ENCODE measurements around the gene PDE4A. TPM values are rescaled to one million over a fixed set of nuclear protein-coding genes. Genes with fewer than 3 reads are reported as not detected.
"Not testable (repeated sequence)": the region's sequence is repeated elsewhere in the genome, so short reads cannot be mapped to it uniquely, and the experiment has no call there.

The PDE4A gene
- total and polyA plus RNA-seq, 8 donors, result 2.3 to 30.7 (median 10.0) TPM

DNA sequence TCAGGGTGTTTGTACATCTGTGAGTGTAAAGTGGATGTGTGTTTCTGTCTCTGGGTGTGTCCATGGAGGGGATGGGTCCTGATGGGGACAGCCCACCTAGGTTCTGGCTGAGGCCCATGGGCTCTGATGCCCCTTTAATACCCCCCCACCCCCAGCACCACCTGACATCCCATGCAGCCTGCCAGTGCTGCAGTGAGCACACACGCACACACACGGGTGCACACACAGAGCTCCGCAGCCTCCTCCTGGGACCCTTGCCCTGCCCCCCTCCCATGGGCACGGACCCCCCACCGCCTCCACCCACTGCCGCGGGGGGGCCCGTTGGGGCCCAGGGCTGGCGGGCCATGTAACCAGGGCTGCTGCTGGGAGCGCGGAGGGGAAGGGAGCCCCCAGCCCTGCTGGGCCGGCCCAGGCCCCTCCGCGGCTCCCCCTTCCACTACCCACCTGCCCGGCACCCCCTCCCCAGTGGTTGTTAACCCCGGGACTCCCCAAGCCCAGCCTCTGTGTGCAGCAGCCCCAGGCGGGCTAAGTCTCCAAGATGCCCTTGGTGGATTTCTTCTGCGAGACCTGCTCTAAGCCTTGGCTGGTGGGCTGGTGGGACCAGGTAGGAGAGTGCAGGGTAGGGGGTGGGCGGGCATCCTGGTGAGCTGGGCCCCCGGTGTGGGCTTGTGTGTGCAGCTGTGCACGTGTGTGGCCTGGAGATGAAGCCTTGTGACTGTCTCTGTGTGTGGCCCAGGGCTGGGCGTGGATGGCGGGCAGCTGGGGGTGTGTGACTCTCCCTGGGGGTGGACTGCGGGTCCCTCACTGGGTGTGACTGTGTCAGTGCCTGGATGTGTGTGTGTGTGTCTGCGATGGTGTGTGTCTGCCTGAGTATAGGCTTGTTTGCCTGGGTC lies 32.6 kb downstream of the PDE4A start:
- no peak overlapping the region for H3K27ac ChIP-seq
- DNase-seq, result no peak
- peaks cover 21 to 74% (median 65%) of the 10 kb centered on the region in 4 donors for H3K36me3 ChIP-seq
- intact Hi-C loops (cut with DNase I; ENCODE audit: low total_unique reads), result no loop called here
- no peaks in the 10 kb centered on the region for H3K4me1 ChIP-seq
- no peaks in the 10 kb centered on the region for H3K27me3 ChIP-seq
- H3K4me3 ChIP-seq, result no peak overlapping the region
- no peaks in the 10 kb centered on the region for H3K9me3 ChIP-seq
- TF ChIP-seq POLR2AphosphoS5 (IDR thresholded peaks at IDR 0.05) (no peak), POLR2A (IDR thresholded peaks at IDR 0.05) (no peak), EP300 (IDR thresholded peaks at IDR 0.05) (no peak)
- TF ChIP-seq, protein P1, sequence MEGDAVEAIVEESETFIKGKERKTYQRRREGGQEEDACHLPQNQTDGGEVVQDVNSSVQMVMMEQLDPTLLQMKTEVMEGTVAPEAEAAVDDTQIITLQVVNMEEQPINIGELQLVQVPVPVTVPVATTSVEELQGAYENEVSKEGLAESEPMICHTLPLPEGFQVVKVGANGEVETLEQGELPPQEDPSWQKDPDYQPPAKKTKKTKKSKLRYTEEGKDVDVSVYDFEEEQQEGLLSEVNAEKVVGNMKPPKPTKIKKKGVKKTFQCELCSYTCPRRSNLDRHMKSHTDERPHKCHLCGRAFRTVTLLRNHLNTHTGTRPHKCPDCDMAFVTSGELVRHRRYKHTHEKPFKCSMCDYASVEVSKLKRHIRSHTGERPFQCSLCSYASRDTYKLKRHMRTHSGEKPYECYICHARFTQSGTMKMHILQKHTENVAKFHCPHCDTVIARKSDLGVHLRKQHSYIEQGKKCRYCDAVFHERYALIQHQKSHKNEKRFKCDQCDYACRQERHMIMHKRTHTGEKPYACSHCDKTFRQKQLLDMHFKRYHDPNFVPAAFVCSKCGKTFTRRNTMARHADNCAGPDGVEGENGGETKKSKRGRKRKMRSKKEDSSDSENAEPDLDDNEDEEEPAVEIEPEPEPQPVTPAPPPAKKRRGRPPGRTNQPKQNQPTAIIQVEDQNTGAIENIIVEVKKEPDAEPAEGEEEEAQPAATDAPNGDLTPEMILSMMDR (IDR thresholded peaks at IDR 0.05), result no peak
- 65 to 73% (median 71%) methylated on average over 4 to 25 of the region's 25 CpGs for WGBS, 5 donors

DNA sequence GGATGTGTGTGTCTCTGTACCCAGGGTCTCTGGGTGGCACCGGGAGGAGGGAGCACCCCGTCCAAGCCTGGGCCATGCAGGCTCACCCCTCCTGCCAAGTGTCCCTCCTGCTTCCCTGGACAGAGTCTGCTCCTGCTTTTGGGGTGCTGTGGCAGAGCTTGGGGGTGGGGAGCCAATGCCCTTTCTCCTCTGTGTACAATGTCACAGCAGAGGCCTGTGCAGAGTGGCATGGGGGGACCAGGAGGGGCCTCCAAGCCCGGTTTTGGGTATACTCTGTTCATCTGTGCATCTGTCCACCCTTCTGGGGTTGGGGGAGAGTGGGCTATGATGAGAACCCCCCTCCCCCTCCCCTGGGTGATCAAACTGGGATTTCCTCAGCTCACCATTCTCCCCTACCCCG lies 33.5 kb downstream of the PDE4A start:
- intact Hi-C loops (cut with DNase I; ENCODE audit: low total_unique reads), result no loop called here
- H3K4me1 ChIP-seq, result no peaks in the 10 kb centered on the region
- H3K36me3 ChIP-seq, result peaks cover 13 to 74% (median 65%) of the 10 kb centered on the region in 4 donors
- H3K4me3 ChIP-seq, result no peak overlapping the region
- no peaks in the 10 kb centered on the region for H3K9me3 ChIP-seq
- TF ChIP-seq, protein P1 (IDR thresholded peaks at IDR 0.05), result no peak
- TF ChIP-seq EP300 (IDR thresholded peaks at IDR 0.05), result no peak
- no peak for TF ChIP-seq POLR2AphosphoS5 (IDR thresholded peaks at IDR 0.05)
- no peak for TF ChIP-seq POLR2A (IDR thresholded peaks at IDR 0.05)
- H3K27ac ChIP-seq, result no peak overlapping the region
- WGBS, 5 donors, result 68 to 95% (median 74%) methylated on average over 4 of the region's 4 CpGs
- DNase-seq, result no peak
- no peaks in the 10 kb centered on the region for H3K27me3 ChIP-seq

DNA sequence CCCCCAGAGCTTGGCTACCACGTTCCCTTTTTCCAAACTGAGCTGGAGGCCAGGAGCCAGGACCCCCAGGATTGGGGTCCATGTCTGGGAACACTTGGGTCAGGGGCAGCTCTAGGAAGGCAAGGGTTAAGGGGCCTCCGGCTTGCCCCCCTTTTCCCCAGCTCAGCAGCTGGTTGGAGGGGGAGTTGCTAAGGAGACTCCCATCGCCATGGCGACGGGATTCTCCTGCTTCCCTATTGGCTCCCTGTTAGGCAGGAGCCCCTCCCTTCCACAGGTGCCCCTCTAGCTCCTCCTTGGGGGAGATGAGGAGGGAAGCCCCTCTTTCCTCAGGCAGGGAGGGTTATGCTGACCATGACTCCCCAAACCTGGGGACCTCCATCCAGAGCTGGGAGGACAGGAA lies 33.9 kb downstream of the PDE4A start:
- no peak overlapping the region for H3K27ac ChIP-seq
- peaks cover 12 to 74% (median 65%) of the 10 kb centered on the region in 4 donors for H3K36me3 ChIP-seq
- no peaks in the 10 kb centered on the region for H3K4me1 ChIP-seq
- intact Hi-C loops (cut with DNase I; ENCODE audit: low total_unique reads), result no loop called here
- H3K9me3 ChIP-seq, result no peaks in the 10 kb centered on the region
- no peak for TF ChIP-seq EP300 (IDR thresholded peaks at IDR 0.05)
- no peak for TF ChIP-seq POLR2AphosphoS5 (IDR thresholded peaks at IDR 0.05)
- no peak for TF ChIP-seq POLR2A (IDR thresholded peaks at IDR 0.05)
- TF ChIP-seq, protein P1 (IDR thresholded peaks at IDR 0.05), result no peak
- no peak overlapping the region for H3K4me3 ChIP-seq
- no peaks in the 10 kb centered on the region for H3K27me3 ChIP-seq
- WGBS, 5 donors, result 42 to 83% (median 45%) methylated on average over 2 to 5 of the region's 5 CpGs
- peak in 1 of 2 donors; percentile 67 for DNase-seq

DNA sequence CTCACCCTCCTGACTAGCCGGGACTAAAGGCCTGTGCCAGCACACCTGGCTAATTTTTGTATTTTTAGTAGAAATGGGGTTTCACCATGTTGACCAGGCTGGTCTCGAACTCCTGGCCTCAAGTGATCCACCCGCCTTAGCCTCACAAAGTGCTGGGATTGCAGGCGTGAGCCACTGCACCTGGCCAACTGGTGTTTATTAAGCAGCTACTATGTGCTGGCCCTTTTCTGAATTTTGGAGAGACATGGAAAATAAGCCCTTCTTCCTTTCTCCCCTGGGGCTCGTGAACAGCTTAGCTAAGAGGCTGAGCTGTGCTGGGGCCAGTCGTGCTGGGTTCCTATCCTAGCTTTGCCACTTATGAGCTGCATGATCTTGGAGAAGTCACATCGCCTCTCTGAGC lies 38.4 kb downstream of the PDE4A start:
- intact Hi-C loops (cut with DNase I; ENCODE audit: low total_unique reads); H3K27ac ChIP-seq; H3K4me3 ChIP-seq; DNase-seq; H3K27me3 ChIP-seq; H3K9me3 ChIP-seq: not testable (repeated sequence)
- H3K4me1 ChIP-seq, result peaks cover 0 to 13% (median 7%) of the 10 kb centered on the region in 4 donors
- WGBS, 5 donors, result 93 to 97% (median 94%) methylated on average over 7 of the region's 7 CpGs
- peaks cover 11 to 72% (median 63%) of the 10 kb centered on the region in 4 donors for H3K36me3 ChIP-seq

DNA sequence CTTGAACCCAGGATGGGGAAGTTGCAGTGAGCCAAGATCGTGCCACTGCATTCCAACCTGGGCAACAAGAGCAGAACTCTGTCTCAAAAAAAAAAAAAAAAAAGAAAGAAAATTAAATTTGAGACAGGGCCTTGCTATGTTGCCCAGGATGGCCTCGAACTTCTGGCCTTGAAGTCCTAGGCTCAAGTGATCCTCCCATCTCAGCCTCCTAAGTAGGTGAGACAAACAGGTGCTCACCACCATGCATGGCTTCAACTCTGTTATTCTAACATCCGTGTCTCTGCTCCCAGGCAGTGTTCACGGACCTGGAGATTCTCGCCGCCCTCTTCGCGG lies 40.3 kb downstream of the PDE4A start:
- TF ChIP-seq POLR2A (IDR thresholded peaks at IDR 0.05) (no peak), EP300 (IDR thresholded peaks at IDR 0.05) (no peak), POLR2AphosphoS5 (IDR thresholded peaks at IDR 0.05) (no peak)
- TF ChIP-seq, protein P1 (IDR thresholded peaks at IDR 0.05), result no peak
- intact Hi-C loops (cut with DNase I; ENCODE audit: low total_unique reads), result no loop called here
- no peak for DNase-seq
- H3K36me3 ChIP-seq, result peaks cover 6 to 72% (median 69%) of the 10 kb centered on the region in 4 donors
- H3K4me1 ChIP-seq, result peaks cover 0 to 13% (median 7%) of the 10 kb centered on the region in 4 donors
- no peaks in the 10 kb centered on the region for H3K9me3 ChIP-seq
- no peak overlapping the region for H3K27ac ChIP-seq
- H3K4me3 ChIP-seq, result peak overlapping the region in 1 of 4 donors; percentile 34
- 49 to 71% (median 60%) methylated on average over 8 of the region's 8 CpGs for WGBS, 5 donors
- no peaks in the 10 kb centered on the region for H3K27me3 ChIP-seq
